Sigmoid colon (tissue), 7 donors: ENCODE data around the gene SLC27A1. TPM values are rescaled to one million over a fixed set of nuclear protein-coding genes. Genes with fewer than 3 reads are reported as not detected.

Experiments used
- DNase-seq: peaks from one replicate; pipeline ENCODE4 v3.0.0-alpha.2; 2019
- H3K27ac ChIP-seq, 4 donors: fragments of 200-600 bp; sonication (generic); one replicate each; pipeline ENCODE4 v1.5.1; 2016 to 2019; ENCODE audit warnings: mild to moderate bottlenecking in 1 of 4
- H3K27me3 ChIP-seq, 3 donors: fragments of 200-600 bp; sonication (generic); one replicate each; pipeline ENCODE4 v1.5.1; 2019; ENCODE audit warnings: mild to moderate bottlenecking in 1 of 3
- H3K36me3 ChIP-seq, 4 donors: fragments of 200-600 bp; sonication (generic); one replicate each; pipeline ENCODE4 v1.5.1; 2016 to 2019
- H3K4me1 ChIP-seq, 4 donors: fragments of 200-600 bp; sonication (generic); one replicate each; pipeline ENCODE4 v1.5.1; 2017 to 2019
- H3K4me3 ChIP-seq, 4 donors: fragments of 200-600 bp; sonication (generic); one replicate each; pipeline ENCODE4 v1.5.1; 2017 to 2019; ENCODE audit warnings: mild to moderate bottlenecking in 2 of 4, moderate library complexity in 1 of 4
- H3K9me3 ChIP-seq, 4 donors: fragments of 200-600 bp in 3 of 4; sonication (generic) in 3 of 4; one replicate each; pipeline versions ENCODE4 v1.5.1 to v1.6.1; 2013 to 2019
- EP300 ChIP-seq, 4 donors: sonication (generic); formaldehyde crosslinking; IDR thresholded peaks; one replicate each; pipeline ENCODE4 v1.6.1; 2017; ENCODE audit warnings: antibody characterized with exemption in 4 of 4
- POLR2A ChIP-seq, 2 donors: fragments of 450-650 bp; IDR thresholded peaks; one replicate each; pipeline ENCODE4 v1.6.1; 2016; ENCODE audit warnings: antibody characterized with exemption in 2 of 2, mild to moderate bottlenecking in 2 of 2, moderate library complexity in 2 of 2
- POLR2AphosphoS5 ChIP-seq, 4 donors: sonication (generic); formaldehyde crosslinking; IDR thresholded peaks; one replicate each; pipeline ENCODE4 v1.6.1; 2017; ENCODE audit warnings: antibody characterized with exemption in 4 of 4
- WGBS, 2 donors: extraction: QIAGEN DNeasy Blood & Tissue Kit; methylation state at CpG; one replicate each; pipeline ENCODE4 v1.1.7; 2013; 5-methylcytosine and 5-hydroxymethylcytosine counted together
- intact Hi-C: fragments of 100-400 bp; cut with DNase I; formaldehyde crosslinking; loops from one replicate; pipeline ENCODE4 v1.15.1; 2023
- polyA plus RNA-seq, 3 donors: library from polyadenylated mRNA; stranded (reverse); fragments of 200-250 nt; gene quantifications; one replicate each; pipeline ENCODE4 v1.2.3, GENCODE V29; 2013
- total RNA-seq, 4 donors: library from RNA; depleted of rRNA; stranded (reverse); fragments of >200 nt; gene quantifications; one replicate each; pipeline ENCODE4 v1.1.0, GENCODE V29; 2016
- TF ChIP-seq, protein P1 (sequence below), 4 experiments: fragments of 450-650 bp in 3 of 4; fragments of 200-600 bp in 1 of 4; IDR thresholded peaks; one replicate each; pipeline ENCODE4 v1.5.1; 2016 to 2019; ENCODE audit warnings: antibody characterized with exemption in 4 of 4, mild to moderate bottlenecking in 3 of 4, moderate library complexity in 2 of 4
- donor health status: healthy with polysubstance abuse.
- donor health status: Bipolar disorder and iron deficiency.
- donor health status: healthy.

The SLC27A1 gene
- total and polyA plus RNA-seq, 7 donors, result 0.69 to 23.8 (median 13.2) TPM

DNA sequence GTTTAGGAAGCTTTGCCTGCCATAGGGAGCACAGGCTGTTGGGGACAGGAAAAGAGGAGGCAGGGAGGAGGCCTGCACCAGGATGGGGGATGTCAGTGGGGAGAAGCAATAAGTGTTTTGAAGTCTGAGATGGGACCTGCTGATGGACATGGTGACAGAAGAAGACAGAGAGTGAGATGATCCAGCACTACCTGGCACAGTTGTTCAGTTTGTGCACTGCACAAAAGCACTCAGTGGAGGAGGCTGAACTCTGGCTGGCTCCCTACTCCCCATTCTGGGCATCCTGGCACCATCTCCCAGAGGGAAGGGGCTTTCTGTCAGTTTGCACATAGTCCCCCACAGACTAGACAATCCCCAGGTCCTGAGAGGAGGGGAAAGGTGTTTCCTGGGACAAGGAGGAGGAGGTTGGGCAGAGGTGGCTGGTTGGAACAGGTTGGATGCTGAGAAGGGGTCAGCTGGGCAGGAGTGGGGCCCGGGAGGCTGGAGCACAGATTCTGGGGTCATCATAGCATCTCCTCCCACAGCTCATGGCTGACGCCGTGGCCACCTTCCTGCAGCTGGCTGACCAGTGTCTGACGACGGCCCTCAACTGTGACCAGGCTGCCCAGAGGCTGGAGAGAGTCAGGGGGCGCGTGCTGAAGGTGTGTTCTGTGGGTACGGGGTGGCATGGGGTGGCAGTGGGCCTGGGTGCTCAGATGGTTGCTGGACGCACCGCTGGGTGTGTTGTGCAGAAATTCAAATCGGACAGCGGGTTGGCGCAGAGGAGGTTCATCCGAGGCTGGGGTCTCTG lies 72.7 kb downstream of the SLC27A1 start:
- intact Hi-C loops, result no loop called here
- WGBS, 2 donors, result 82 to 87% methylated on average over 14 of the region's 14 CpGs
- Histone ChIP-seq H3K36me3 (no peaks in the 10 kb centered on the region), H3K27ac (no peak overlapping the region), H3K4me3 (no peak overlapping the region), H3K9me3 (no peaks in the 10 kb centered on the region), H3K4me1 (peaks cover 0 to 16% (median 13%) of the 10 kb centered on the region in 4 donors), H3K27me3 (no peaks in the 10 kb centered on the region)
- DNase-seq, result no peak
- TF ChIP-seq POLR2A (IDR thresholded peaks at IDR 0.05) (no peak), POLR2AphosphoS5 (IDR thresholded peaks at IDR 0.05) (no peak), EP300 (IDR thresholded peaks at IDR 0.05) (no peak)
- TF ChIP-seq, protein P1, sequence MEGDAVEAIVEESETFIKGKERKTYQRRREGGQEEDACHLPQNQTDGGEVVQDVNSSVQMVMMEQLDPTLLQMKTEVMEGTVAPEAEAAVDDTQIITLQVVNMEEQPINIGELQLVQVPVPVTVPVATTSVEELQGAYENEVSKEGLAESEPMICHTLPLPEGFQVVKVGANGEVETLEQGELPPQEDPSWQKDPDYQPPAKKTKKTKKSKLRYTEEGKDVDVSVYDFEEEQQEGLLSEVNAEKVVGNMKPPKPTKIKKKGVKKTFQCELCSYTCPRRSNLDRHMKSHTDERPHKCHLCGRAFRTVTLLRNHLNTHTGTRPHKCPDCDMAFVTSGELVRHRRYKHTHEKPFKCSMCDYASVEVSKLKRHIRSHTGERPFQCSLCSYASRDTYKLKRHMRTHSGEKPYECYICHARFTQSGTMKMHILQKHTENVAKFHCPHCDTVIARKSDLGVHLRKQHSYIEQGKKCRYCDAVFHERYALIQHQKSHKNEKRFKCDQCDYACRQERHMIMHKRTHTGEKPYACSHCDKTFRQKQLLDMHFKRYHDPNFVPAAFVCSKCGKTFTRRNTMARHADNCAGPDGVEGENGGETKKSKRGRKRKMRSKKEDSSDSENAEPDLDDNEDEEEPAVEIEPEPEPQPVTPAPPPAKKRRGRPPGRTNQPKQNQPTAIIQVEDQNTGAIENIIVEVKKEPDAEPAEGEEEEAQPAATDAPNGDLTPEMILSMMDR (IDR thresholded peaks at IDR 0.05), result no peak

DNA sequence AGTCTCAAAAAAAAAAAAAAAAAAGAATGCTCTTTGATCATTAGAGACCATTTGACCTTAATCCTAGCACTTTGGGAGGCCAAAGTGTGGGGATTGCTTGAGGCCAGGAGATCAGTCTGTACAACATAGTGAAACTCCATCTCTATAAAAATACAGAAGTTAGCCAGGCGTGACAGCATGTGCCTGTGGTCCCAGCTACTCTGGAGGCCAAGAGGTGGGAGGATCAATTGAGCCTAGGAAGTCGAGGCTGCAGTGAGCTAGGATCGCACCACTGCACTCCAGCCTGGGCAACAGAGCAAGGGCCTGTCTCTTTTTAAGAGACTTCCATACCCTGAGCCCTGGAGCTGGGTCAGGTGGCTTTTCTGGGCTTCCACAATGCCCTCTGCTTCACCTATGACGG lies 73.7 kb downstream of the SLC27A1 start:
- intact Hi-C loops, result no loop called here
- no peak for DNase-seq
- no peaks in the 10 kb centered on the region for H3K36me3 ChIP-seq
- H3K27ac ChIP-seq, result no peak overlapping the region
- no peaks in the 10 kb centered on the region for H3K27me3 ChIP-seq
- no peak overlapping the region for H3K4me3 ChIP-seq
- WGBS, 2 donors, result 72 to 85% methylated on average over 4 of the region's 4 CpGs
- no peaks in the 10 kb centered on the region for H3K9me3 ChIP-seq
- TF ChIP-seq EP300 (IDR thresholded peaks at IDR 0.05) (no peak), POLR2A (IDR thresholded peaks at IDR 0.05) (no peak), POLR2AphosphoS5 (IDR thresholded peaks at IDR 0.05) (no peak)
- TF ChIP-seq, protein P1 (IDR thresholded peaks at IDR 0.05), result no peak
- H3K4me1 ChIP-seq, result peaks cover 0 to 12% (median 9%) of the 10 kb centered on the region in 4 donors

DNA sequence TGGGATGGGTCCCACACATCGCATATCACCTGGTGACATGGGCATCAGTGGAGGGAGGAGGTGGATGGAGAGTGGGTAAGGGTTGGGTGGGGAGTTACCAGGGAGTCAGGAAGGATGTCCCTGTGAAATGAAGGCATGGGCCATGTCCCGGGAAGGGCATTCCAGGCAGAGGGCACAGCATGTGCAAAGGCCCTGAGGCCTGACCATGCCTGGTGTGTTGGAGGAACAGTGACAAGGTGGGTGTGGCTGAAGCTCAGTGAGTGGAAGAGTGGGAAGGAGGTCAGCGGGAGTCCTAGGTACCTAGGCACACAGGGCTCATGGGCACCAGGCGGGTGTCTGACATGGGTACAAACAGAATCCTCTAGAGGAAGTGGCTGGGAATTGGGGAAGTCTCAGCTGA lies 74.1 kb downstream of the SLC27A1 start:
- no peak overlapping the region for H3K27ac ChIP-seq
- DNase-seq, result no peak

DNA sequence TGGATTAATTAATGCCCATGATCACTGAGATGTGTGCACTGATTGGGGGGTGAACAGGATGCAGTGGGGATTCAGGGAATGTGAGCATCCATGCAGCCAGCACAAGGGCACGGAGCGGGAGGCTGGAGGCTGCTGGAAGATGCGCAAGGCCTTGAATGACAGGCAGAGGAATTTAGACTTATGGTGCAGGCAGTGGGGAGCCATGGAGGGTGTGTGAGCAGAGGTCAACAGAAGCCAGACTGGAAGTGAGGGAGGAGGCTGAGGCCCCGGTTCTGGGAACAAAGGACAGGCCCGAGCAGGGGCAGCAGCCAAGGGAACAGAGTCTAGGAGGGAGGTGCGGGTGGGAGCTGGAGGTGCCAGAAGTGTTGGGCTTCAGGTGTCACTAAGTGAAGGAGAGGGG lies 77.8 kb downstream of the SLC27A1 start:
- no peaks in the 10 kb centered on the region for H3K27me3 ChIP-seq
- no peak overlapping the region for H3K4me3 ChIP-seq
- no peak overlapping the region for H3K27ac ChIP-seq
- intact Hi-C loops, result no loop called here
- no peaks in the 10 kb centered on the region for H3K36me3 ChIP-seq
- no peak for DNase-seq
- no peak for TF ChIP-seq POLR2AphosphoS5 (IDR thresholded peaks at IDR 0.05)
- TF ChIP-seq EP300 (IDR thresholded peaks at IDR 0.05), result no peak
- TF ChIP-seq, protein P1 (IDR thresholded peaks at IDR 0.05), result no peak
- no peak for TF ChIP-seq POLR2A (IDR thresholded peaks at IDR 0.05)
- WGBS, 2 donors, result 79 to 87% methylated on average over 6 of the region's 6 CpGs
- no peaks in the 10 kb centered on the region for H3K4me1 ChIP-seq
- no peaks in the 10 kb centered on the region for H3K9me3 ChIP-seq

More for the DNA sequence above, 74.1 kb downstream of the SLC27A1 start:
- Histone ChIP-seq H3K27me3 (no peaks in the 10 kb centered on the region), H3K4me3 (no peak overlapping the region), H3K4me1 (peaks cover 0 to 7% (median 4%) of the 10 kb centered on the region in 4 donors), H3K9me3 (no peaks in the 10 kb centered on the region), H3K36me3 (no peaks in the 10 kb centered on the region)
- TF ChIP-seq EP300 (IDR thresholded peaks at IDR 0.05), result no peak
- TF ChIP-seq POLR2AphosphoS5 (IDR thresholded peaks at IDR 0.05), result no peak
- TF ChIP-seq, protein P1 (IDR thresholded peaks at IDR 0.05), result no peak
- no peak for TF ChIP-seq POLR2A (IDR thresholded peaks at IDR 0.05)
- 84 to 94% methylated on average over 4 of the region's 4 CpGs for WGBS, 2 donors
- intact Hi-C loops, result no loop called here
